Measurements from ENCODE around the gene LIN28A.

LIN28A gene

GRCh38 chr1:26478159-26478558, 67.5 kb downstream of the LIN28A start:
- DNase-seq, result no peak

GRCh38 chr1:26478988-26479387, 68.4 kb downstream of the LIN28A start:
- no peak for DNase-seq

Data from hypothalamus (tissue), 51 donors.